Placental epithelial cell (primary cell): ENCODE data around the gene KLHDC7A. TPM values are rescaled to one million over a fixed set of nuclear protein-coding genes. Genes with fewer than 3 reads are reported as not detected.

Experiments
- small RNA-seq: library from RNA; depleted of rRNA; stranded (forward); fragments of <200 nt; gene quantifications from one replicate; pipeline ENCODE3, GENCODE V24; 2012
- total RNA-seq: library from RNA; depleted of rRNA; stranded (reverse); fragments of >200 nt; gene quantifications from 2 replicates; pipeline ENCODE4 v1.2.3, GENCODE V29; 2012

The KLHDC7A gene
- total RNA-seq = under 0.01 TPM in 1 of 2 replicates, not detected in the other

GRCh38 chr1:18480315-18481189 is at the start of gene KLHDC7A:
Gene KLHDC7A (plus strand): TSS chr1:18480930. CDS start chr1:18480982, 52 bp downstream.

Small RNAs within 50 kb of the gene (small RNA-seq; reads per million reads assigned to genes)
- 0.09 reads per million for gene DYNLL1P3

Other genes with a start within 250 kb of the KLHDC7A start
- not detected in 2 replicates for gene PAX7, start 149.9 kb downstream of the KLHDC7A start, total RNA-seq